22Rv1 (cell line): ENCODE results near the gene SPOCK1.

Experiments used
- ZFX ChIP-seq: fragments of 450-650 bp; IDR thresholded peaks from 2 replicates; pipeline ENCODE4 v1.6.1; 2017; ENCODE audit warnings: antibody characterized with exemption, borderline replicate concordance
- TF ChIP-seq, protein P1 (sequence below): fragments of 450-650 bp; IDR thresholded peaks from 2 replicates; pipeline ENCODE4 v1.5.1; 2017; ENCODE audit warnings: mild to moderate bottlenecking

DNA sequence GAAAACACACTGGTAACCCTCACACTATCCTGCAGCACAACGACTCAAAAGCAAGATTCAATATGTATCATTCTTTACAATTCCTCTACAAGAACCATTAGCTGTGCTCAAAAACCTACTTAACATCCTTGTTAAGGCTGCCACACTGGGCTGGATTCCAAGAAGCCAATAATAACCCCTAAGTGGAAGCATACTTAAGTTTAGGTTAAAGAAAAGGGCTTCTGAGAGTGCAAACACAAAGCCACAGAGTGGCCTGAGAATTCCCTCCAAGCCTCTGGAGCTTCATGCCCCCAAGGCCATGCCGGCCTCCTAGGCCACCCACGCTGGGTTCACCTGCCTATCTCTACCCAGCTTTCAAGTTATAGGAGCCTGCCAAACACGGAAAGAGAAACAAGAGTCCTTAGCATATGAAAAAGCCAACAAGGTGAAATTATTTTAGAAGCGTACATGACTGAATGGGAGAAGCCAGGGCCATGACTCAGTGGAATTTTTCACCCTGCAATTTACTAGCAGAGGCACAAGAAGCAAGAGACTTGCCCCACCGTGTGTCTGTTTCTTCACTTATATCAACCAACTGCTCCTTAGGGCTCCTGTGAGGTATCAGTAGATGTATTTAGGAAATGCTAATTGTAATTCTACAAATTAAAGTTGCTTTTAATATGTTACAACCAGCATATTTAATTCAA is 293.0 kb downstream of the SPOCK1 start:
- TF ChIP-seq, protein P1, sequence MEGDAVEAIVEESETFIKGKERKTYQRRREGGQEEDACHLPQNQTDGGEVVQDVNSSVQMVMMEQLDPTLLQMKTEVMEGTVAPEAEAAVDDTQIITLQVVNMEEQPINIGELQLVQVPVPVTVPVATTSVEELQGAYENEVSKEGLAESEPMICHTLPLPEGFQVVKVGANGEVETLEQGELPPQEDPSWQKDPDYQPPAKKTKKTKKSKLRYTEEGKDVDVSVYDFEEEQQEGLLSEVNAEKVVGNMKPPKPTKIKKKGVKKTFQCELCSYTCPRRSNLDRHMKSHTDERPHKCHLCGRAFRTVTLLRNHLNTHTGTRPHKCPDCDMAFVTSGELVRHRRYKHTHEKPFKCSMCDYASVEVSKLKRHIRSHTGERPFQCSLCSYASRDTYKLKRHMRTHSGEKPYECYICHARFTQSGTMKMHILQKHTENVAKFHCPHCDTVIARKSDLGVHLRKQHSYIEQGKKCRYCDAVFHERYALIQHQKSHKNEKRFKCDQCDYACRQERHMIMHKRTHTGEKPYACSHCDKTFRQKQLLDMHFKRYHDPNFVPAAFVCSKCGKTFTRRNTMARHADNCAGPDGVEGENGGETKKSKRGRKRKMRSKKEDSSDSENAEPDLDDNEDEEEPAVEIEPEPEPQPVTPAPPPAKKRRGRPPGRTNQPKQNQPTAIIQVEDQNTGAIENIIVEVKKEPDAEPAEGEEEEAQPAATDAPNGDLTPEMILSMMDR: no peak
- TF ChIP-seq ZFX: no peak
